ENCODE data around the gene CNIH2.
"Not testable (repeated sequence)": the region's sequence is repeated elsewhere in the genome, so short reads cannot be mapped to it uniquely, and the experiment has no call there.

CNIH2 gene

DNA sequence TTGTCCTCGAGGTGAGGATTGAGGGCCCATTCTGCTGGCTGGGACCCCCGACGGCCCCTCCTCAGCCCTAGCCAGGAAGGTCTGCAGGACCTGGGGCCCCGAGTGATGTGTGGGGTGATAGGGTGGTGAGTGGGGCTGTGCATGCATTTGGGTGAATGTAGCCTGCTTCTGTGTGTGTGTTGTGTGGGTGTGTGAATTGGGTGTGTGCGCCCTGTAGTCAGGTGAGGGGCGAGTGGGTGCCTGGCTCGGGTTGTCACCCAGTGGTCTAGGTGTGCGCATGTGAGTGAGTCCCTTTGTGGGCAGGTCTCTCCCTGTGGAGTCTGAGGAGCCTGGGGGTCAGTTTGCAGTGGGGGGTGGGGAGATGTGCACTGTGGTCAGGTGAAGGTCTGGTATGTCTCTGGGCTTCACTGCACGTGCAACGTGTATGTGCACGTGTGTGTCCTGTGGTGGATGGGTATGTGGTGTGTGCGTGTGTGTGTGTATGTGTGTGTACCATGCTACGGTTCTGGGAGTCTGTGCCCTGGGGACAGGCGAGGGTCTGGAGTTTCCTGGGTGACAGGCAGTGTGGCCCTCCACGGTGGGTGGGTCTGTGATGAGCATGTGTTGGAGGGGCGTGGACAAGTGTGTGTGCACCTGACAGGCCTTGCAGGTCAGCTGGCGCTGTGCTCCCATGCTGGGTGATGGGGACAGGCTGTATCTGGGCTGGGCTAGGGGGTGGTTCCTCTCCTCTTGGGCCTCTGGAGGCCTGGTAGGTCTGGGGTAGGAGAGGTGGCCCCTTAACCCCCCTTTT lies 14.8 kb downstream of the CNIH2 start:
- no peak for DNase-seq

DNA sequence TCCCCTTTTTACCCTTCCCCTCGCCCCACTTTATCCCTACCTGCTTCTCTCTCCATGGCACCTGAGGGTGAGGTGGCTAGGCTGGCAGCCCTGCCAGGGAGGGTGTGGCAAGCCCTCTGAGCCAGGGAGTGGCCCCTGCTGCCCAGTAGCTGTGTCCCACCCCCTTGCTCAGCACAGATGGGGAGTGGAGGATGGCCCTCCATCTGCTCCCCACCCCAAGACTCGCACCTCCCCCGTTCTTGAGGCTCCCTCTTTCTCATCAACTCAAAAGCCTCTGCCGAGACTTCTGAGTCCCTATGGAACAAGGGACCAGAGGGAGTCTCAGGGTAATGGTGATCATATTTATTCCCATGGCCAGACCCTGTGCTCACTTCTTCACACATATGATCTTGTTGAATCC lies 15.4 kb downstream of the CNIH2 start:
- DNase-seq, result no peak

DNA sequence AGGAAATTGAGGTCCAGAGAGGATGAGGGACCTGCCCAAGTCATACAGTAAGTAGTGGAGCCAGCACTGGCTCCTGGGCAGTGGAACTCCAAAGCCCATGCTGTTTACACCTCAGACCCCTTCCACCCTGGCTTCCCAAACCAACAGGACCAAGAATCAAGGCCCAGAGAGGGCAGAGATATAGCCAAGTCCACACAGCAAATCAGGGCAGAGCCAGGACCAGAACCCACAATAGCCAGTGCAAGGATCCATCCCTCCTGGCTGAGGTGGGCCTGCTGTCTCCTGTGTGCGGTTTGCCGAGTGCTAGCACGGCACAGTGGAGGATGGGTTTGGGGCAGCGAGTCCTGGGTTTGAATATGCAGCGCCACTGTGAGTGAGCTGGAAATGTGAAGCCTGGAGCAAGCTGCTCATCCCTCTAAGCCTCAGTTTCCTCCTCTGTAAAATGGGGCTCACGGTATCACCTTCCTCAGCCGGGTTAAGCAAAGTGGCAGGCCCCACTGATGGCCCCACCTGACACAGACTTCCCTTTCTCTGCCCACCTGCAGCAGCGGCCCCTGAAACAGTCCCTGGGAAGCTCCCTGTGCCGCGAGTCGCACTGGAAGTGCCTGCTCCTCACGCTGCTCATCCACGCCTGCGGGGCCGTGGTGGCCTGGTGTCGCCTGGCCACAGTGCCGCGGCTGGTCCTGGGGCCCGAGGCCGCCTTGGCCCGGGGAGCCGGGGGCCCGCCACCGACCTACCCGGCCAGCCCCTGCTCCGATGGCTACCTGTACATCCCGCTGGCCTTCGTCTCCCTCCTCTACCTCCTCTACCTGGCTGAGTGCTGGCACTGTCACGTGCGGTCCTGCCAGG lies 16.0 kb downstream of the CNIH2 start:
- DNase-seq, result no peak

DNA sequence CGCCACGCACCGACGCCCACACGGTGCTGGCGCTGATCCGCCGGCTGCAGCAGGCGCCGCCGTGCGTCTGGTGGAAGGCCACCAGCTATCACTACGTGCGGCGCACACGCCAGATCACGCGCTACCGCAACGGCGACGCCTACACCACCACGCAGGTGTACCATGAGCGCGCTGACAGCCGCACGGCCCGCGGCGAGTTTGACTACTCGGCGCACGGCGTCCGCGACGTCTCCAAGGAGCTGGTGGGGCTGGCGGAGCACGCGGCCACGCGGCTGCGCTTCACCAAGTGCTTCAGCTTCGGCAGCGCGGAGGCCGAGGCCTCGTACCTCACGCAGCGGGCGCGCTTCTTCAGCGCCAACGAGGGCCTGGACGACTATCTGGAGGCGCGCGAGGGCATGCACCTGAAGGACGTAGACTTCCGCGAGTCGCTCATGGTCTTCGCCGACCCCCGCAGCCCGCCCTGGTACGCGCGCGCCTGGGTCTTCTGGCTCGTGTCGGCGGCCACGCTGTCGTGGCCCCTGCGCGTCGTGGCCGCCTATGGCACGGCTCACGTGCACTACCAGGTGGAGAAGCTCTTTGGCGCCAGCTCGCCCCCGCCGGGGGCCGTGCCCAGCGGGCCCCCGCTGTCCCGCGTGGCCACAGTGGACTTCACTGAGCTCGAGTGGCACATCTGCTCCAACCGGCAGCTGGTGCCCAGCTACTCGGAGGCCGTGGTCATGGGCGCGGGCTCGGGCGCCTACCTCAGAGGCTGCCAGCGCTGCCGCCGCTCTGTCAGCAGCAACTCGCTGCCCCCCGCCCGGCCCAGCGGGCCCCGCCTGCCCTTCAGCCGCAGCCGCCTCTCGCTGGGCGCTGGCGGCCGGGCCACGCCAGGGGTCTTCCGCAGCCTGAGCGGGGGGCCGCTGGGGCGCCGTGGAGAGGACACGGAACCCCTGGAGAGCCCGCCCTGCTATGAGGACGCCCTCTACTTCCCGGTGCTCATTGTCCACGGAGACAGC lies 16.9 kb downstream of the CNIH2 start:
- DNase-seq, result no peak

DNA sequence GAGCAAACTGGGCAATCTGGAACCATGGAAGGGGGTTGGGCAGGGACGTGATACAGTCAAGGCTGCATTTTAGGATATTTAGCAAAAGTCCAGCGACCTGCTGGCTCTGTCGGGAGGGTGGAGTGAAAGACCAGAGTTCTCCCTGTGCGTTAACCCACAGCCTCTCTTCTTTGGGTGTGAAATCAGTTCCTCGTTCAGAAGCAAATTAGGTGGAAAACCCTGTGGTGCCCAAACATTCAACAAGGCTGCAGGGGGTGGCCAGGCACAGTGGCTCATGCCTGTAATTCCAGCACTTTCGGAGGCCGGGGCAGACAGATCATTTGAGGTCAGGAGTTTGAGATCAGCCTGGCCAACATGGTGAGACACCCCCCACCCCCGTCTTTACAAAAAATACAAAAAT lies 19.6 kb downstream of the CNIH2 start:
- no peak for DNase-seq

DNA sequence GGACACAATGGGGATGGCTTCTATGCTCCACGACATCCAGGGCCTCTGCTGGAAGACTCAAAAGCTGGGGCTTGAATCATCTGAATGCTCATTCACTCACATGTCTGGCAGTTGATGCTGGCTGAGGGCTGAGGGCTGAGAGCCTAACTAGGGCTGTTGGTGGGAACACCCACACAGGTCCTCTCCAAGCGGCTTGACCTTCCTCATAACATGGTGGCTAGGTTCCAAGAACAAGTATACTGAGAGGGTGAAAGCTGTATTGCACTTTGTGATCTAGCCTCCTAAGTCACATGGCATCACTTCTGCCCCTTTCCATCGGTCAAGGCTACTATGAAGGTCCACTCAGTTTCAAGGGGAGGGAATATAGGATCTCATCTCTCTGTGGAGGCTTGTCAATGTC lies 21.2 kb downstream of the CNIH2 start:
- no peak for DNase-seq

DNA sequence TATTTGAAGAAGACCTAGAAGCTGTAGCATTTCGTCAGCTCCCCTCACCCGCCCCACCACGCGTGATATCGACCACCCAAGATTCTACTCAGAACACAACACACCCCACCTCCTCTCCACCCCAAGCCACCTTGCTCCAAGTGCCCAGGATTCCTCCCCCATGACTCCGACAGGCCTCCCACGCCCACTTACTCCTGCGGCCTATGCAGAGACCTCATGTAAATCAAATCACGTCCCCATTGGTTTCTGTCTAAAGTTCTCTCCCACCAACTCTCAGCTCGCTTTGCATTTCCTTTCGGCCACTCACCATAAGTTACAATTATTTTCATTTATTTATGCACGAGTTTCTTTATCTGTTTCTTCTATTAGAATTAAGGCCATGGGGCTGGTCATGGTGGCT lies 24.7 kb downstream of the CNIH2 start:
- DNase-seq, result no peak

DNA sequence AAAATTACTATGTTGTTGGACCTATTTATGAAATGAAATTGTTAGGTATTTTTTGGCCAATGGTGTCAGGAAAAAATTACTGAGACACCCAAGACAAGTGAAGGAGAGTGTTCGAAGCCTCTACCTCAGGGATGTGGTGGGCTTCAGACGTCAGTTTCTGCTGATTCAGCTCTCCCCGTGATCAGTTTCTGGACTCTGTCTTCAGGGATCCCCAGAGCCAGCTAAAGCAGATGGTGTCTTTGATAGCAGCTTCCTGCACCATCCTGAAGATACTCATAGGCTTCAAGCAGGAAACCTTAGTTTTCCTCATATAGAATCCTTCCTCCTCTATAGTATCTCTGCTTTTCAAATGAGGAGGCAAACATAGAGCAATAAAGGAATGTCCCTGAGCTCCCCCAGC lies 31.5 kb downstream of the CNIH2 start:
- no peak for DNase-seq

DNA sequence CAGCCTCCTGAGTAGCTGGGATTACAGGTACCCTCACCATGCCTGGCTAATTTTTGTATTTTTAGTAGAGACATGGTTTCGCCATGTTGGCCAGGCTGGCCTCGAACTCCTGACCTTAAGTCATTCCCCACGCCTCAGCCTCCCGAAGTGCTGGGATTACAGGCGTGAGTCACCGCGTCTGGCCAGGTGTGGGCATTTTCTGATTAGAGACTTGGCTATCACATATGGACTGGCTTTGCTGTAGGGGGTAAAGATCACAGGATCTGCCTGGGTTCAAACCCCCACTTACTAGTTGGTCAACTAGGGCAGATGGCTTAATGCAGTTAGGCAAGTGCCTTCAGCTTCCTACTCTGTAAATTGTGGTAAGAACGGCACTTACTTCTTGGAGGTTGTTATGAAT lies 32.3 kb downstream of the CNIH2 start:
- DNase-seq, result no peak

DNA sequence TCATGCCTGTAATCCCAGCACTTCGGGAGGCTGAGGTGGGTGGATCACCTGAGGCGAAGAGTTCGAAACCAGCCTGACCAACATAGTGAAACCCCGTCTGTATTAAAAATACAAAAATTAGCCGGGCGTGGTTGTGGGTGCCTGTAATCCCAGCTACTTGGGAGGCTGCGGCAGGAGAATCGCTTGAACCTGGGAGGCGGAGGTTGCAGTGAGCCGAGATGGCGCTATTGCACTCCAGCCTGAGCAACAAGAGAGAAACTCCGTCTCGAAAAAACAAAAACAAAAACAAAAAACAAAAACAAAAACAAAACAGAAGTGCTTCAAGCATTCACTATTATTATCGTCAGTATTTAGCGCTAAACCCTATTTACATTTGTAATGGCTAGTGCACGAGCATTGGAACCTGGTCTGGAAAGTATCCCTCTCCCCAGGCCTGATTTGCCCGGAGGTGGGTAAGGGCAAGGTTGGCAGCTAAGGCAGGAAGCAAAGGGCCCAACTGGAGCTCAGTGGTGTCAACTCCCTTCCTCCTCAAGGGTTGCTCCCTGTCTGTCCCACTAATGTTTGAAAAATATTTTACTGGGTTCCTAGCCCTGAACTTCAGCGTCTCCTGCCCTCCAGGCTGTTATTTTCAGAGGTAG lies 32.9 kb downstream of the CNIH2 start:
- DNase-seq, result not testable (repeated sequence)

DNA sequence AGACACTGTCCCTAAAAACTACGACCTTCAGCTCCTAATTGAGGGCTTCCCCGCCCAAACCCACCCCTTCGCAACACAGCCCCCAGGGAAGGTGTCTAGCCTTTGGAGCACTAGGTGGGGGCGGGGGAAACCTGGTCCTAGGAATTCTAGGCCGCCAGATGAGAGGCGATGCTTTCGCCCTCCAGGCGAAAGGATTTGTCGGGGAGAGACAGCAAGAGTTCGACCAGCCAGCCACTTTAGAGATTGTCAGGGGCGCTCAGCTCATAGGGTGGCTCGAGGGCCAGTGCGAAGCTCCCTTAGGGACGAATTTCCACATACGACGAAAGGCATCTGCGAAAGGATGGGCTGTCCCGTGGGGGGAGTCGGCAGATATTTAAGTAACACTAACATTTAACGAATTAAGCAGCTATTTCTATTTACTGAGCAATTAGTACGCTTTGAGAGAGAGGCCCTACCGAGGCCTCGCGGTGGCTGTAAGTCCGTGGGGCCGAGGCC lies 33.5 kb downstream of the CNIH2 start:
- DNase-seq, result no peak

DNA sequence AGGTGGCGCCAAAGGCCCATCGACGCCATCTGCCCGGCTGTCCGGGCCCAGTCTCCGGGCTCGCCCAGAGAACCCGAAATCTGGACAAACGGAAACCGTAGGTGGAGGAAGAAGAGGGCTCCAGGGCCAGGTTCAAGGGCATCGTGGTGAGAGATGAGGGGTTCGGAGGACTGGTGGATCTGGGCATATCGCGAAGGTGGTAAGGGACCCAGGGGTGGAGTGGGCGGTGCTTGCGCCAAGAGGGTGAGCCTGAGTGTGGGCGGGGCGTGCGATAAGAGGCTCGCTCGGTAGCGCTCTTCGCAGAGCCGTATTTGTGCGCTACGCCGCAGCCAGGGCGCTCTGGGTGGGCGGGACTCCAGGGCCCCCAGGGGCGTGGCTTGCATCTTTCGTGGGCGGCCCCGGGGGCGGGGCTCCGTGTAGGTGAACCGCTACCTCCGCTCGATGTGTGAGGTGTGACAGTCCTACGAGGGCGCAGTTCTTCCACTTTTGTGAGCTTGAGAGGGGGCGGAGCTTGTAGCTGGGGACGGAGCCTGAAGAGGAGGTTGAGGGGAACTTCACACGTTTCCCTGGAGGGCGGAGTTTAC lies 34.1 kb downstream of the CNIH2 start:
- DNase-seq, result peak; percentile 100

DNA sequence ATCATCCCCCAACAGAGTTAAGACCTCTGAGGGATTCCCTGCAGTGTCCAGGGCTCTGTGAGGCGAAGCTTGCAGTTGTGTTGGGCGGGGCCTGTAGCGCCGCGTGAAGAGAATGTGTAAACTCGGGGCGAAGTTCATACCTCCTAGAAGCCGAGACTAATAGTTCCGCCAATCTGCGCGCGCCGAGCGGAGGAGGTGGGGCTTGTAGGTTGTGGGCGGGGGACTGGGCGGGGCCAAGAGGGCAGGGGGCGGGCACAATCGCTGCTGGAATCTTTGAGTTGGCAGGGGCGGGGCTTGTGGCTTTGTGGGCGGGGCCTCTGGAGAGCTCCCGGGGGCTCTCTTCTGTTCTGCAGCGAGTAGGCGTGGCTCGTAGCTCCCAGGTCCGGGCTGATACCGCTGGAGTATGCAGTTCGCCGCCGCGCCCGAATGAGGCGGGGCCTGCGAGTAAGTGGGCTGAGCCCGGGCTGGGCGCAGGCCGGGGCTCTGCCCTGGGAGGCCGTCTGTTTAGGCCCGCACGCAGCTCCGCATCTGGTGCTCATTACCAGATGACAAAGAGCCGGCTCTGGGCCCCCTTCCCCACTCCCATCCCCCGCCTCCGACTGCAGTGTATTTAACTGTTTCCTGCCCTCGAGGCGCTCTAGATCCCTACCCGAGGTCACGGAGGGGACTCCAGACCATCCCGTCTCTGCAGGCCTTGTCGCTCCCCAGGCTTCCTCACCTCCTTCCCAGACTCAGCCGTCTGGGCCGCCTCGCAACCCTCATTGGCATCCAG lies 34.8 kb downstream of the CNIH2 start:
- peak; percentile 98 for DNase-seq

DNA sequence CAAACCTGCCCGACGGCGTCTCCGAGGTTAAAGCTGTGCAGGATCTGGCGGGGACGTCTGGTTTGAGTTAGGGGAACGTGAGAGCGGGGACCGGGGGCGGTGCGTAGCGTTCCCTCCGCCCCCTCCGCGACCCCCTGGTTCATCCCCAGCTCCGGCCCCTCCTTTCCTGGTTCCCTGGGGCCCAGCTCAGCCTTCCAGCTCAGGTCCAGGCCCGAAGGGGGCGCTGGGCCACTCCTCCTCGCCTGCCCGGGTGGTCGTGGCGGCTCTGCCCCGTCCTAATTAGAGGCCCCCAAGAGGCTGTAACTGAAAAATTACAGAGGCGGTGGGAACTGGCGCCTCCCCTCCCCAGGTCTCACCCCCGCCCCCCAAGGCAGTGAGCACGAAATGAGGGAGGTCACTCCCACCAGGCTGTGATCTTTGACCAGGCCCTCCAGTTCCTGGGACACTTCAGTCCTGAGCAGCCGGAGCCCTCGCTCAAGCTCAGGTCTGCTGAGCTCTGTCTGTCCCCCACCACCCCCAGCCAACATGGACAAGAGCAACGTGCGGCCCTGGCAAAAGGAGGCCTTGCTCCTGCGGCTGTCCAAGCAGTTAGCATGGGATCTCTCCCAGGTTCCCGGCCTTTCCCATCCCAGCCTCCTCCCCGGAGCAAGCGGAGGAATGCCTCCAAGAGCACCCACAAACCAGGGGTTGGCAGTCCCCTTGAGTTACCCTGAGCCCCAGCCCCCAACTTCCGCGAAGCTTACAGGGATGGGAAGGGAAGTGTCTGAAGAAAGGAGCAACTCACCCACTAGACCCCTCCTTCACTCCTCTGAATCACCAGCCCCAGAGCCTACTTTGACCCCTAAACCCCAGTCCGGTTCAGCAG lies 35.6 kb downstream of the CNIH2 start:
- DNase-seq, result no peak

DNA sequence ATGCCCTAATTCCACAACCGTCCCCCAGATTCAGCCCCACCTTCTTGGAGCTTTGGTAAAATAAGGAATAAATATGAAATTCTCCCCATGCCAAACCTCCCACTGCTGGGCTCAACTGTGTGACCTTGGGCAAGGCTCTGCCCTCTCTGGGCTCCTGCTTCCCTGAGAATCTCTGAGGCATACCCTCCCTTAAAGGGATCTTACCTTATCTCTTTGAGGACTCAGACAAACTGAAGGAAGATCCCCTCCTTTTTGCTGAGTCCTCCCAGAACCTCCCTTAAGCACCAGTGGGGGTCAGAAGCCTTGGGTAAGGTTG lies 36.2 kb downstream of the CNIH2 start:
- no peak for DNase-seq

DNA sequence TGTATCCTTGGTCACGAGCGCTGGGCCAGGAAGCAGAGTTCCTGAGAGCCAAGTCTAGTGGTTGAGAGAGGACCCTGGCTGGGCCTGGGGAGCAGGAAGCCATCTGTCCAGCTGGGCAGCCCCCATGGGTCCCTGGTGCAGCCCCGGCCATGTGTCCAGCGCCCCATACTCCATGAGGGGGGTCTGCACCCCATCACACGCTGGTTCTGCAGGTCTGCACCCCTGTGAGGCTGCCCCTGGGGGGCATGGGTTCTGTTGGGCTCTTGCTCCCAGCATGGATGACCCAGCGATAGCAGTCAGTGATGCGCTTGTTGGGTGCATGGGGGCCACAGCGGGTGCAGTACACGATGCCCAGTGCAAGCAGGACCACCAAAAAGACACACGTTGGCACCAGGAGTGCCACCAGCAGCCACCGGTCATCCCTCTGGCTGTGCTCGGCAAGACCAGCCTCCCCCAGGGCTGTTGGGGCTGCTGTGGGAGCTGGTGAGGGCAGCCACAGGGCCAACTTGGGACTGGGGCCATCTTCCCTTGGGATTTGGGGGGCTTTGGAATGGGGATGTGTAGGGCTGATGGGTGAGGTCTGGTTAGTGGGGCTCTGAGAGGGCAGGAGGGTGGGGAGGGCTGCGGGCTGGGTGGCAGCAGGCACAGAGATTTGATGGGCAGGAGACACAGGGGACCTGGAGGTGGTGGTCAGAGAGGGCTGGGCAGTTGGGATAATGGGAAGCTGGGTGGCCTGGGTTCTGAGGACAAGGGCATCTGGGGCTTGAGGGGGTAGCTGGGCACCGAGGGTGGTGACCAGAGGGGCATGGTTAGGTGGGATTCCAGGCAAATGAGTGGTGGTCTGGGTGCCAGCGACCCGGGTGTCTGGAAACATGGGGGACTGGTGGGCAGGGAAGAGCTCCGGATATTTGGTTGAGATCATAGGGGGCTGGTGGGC lies 36.9 kb downstream of the CNIH2 start:
- no peak for DNase-seq

DNA sequence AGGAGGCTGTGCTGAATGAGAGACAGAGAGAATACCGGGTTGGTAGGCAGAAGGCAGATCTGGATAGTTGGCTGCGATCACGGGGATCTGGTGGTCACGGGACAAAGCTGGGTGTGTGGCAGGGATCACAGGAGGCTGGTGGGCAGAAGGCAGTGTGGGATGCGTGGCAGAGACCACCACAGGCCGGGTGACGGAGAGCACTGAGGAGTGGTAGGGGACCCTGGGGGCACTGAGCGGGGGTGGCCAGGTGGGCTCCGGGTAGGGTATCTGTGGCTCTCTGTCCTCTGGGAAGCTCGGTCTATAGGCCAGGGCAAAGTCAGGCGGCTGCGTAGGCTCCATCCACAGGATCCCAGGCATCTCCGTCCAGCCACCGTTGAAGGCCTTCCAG lies 37.5 kb downstream of the CNIH2 start:
- DNase-seq, result no peak

DNA sequence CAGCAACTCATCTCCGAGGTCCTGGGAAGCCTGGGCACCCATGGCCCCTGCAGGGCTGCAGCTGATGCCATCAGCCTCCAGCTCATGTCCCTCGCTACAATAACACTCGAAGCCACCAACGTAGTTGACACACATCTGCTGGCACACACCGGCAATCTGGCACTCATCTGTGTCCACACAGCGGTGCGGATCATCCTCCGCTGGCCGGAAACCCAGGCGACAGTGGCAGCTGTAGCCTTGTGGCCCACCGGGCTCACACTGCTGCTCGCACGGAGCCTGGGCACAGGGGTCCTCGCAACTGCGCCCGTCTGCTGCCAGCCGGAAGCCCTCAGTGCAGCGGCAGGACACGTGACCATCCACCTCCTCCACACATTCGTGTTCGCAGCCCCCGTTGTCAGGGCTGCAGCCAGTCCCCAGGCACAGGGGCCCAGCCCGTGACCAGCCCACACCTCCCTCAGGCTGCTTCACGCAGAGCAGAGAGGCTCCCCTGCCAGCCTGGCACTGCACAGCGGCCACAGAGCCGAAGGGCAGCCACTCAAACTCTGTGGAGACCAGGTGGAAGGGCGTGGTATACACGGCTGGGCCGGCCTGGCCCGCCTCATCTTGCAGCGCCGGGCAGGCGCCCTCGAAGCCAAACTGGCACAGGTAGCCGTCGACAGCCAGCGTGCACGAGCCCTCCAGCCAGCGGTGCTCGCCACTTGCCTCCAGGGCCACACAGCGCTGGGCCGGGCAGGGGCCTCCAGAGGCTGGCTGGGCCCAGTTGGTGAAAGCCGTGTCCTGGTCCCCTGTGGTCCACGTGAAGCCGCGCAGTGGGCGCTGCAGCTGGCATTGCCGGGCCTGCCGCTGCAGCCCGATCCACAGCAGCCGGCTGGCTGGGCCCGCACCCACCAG lies 38.2 kb downstream of the CNIH2 start:
- DNase-seq, result no peak

Measured in activated T-cell treated with anti-CD3 and anti-CD28 coated beads, Interleukin-2, amount 50 U/mL, for 1 hour (primary cell).